GM18870 (cell line): ENCODE results near the gene AHNAK.

Experiments used
- ATAC-seq: cut with Tn5 transposase; IDR thresholded peaks from one replicate; pipeline ENCODE4 v1.9.1; 2021; ENCODE audit warnings: moderate library complexity; ENCODE audit not compliant: unreplicated experiment

AHNAK gene

DNA sequence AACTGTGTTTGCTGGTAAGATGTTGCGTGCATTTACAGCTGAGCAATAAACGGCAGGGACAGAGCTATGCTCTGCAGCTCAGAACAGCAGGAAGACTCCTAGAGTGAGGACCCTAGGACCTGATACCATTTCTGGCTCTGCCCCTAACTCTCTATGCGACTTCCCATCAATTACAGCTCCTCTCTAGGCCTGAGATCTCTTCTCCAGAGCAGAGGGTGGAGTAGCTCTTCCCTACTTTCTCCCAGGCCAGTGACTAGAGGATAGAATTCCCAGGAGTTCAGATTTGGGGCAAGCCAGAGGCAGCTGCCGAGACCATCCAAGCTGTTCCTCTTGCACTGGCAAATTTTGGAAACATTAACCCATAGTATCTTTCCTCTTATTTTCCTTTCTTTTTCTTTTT lies 140.6 kb downstream of the AHNAK start:
- ATAC-seq = no peak

DNA sequence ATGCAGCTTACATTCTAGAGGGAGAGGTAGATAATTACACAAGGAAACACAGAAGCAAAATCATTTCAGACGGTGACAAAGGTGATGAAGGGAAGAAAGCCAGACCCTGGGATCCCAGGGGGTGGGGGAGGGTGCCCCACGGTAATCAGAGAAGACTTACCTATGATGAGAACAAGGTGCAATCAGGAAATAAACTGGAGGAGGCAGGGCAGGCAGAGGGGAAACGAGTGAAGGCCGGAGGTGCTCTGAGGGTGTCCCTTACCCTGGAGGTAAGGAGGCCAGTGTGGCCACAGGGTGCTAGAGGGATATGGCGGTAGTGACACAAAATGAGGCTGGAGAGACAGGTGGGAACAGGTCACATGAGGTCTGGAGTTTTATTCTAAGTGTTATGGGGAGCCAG lies 141.7 kb downstream of the AHNAK start:
- no peak for ATAC-seq

DNA sequence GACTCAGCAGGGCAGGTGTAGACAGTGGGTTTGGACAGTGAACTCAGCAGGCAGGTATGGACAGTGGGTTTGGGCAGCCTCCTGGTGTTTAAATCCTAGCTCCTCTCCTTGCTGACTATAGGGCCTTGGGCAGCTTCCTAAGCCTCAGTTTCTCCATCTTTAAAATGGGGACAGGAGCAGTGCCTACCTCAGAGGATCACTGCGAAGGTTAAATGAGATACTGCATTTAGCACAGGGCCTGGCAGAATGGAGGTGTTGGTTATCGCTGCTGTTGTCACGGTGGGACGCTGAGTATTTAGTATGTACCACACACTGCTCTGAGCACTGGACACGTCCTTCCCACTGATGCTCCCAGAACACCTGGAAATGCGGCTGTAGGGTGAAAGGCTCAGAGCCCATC lies 142.2 kb downstream of the AHNAK start:
- ATAC-seq = no peak

DNA sequence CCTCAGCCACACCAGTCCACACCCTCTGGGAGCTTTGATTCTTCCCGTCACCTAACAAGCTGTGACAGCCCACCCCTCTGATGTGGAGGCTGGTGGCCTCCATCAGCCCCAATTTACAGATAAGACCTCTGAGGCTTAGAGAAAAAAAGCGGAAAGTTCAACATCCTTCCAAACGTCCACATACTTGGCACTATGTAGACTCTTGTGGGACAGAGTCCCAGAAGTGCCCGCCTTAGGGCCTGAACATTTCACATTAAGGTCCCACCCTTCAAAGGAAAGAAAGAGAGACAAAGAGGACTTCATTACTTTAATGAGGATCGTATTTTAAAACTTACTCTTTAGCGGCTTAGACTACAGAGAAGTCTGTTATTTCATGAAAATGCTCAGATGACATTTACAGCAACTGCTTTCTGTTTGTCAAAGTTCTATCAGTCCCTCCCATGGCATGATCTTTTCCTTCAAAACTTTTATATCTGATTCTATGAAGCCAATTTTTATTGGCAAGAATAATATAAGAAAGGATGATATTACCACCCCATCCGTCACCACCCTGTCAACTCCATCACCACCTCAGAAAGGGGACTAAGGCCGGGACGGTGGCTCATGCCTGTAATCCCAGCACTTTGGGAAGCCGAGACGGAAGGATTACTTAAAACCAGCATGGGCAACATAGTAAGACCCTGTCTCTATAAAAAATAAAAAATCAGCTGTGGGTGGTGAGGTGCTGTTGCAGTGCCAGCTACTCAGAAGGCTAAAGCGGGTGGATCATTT lies 143.5 kb downstream of the AHNAK start:
- no peak for ATAC-seq

DNA sequence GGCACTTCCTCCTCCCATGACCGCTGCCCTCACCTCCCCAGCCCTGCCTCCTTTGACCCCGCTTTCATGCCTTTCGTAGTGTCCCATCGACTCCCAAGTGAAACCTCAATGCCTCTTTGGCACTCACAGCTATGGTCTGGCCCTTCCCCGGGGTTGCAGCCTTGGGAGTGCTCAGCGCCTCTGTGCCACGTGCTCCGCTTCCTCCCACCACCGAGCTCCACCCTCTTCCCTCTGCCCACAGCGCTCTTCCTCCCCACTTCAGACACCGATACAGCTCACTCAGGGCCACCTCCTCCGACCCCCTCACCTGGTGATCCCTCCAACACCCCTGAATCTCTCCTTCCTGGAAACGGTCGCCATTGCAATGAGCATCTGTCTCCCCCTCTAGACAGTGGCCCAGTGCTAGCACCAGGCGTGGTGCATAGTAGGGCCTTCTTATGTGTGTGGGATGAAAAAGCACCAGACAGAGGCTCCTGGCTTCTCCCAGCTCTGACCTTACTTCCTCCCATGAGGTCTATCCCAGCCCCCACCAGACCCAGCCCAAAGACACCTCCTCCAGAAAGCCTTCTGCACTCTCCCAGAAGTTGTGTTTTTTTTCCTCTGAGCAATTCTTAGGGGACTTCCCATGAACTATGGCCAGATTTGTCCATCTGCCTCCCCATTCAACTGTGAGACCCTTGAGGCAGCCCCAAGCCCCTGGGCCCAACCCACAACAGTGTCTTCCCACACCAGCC lies 144.2 kb downstream of the AHNAK start:
- ATAC-seq = no peak

DNA sequence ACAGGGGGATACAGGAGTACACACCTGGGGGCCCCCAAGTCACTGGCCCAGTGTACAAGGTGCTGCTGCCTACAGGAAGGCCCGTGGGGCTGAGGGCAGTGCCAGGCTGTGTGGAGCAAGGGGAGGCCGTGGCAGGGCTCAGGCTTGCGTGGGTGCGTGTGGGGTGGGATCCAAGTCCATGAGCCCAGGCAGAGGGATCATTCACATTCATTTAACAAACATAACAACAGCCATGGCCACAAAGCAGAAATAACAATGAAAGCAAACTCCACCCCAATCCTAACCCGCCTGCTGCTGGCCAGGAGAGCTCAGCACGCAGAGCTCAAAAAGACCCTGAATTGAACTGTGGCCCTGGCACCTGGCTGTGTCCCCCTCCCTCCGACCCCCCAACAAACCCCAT lies 144.8 kb downstream of the AHNAK start:
- ATAC-seq = no peak

DNA sequence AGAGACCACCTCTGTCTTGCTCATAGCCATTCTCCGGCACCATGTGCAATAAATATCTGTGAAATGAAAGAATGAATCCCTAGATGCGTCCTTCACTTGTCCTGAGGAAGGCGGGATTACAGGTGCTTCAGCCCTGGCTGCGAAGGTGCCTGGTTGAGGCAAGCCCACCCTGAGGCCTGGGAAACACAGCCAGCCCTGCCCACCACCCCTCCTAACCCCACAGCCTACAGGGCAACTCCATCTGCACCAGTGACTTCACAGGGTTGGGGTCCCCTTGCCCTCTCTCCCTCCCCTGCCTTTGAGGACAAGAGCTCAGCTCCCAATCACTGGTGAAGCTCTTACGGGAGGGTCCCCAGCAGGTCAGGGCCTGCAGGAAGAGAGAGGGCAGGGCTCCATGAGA lies 145.2 kb downstream of the AHNAK start:
- no peak for ATAC-seq

DNA sequence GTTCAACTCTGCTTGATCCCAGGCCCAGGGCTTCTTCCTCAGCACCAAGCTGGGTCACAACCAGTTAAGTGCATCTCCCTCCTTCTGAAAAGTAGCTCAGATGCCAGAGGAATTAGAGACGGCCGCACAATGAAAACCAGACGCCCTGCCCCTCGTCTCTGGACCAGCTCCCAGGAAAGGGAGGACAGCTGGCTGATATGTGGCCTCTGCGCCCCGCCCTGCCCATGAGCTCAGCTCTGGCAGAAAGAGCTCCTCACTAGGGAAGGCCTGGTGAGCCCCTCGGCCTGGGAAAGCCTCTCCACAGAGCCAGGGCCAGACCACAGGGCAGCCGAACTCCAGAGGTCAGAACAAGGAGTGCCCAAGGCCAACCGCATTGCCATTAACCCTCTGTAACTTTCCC lies 145.8 kb downstream of the AHNAK start:
- no peak for ATAC-seq

DNA sequence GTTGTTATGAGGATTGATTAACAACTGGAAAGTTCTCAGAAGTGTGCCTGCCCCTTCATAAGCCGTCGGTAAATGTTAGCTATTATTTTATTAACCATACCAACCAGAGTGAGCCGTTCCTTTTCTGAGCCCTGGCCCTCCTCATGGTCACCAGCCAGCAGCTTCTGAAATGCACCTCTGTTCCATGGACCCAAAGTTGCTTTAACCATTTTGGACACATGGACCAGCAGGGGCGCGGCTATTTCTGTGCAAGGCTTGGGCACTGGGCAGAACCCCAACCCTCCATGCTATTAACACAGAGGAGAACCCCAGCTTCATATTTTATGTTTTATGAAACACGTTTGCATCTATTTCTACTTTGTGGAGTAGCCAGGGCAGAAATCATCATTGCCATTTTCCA lies 146.3 kb downstream of the AHNAK start:
- no peak for ATAC-seq

DNA sequence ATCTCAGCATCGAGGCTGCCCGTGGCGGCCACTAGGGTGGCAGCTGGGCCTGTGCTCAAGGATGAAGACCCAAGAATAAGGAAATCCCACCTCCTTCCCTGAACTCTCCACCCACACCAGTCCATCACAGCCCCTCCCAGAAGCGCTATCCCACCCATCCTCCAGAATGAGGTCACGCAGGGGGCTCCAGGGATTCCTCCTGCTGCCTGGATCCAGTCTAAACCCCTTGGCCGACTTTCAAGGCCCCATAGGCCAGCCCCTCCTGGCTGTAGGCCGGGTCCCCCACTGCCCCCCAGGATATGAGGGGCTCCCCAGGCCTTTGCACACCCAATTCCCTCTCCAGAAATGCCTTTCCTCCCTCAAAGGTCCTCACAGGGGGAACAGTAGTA lies 146.7 kb downstream of the AHNAK start:
- ATAC-seq = no peak

DNA sequence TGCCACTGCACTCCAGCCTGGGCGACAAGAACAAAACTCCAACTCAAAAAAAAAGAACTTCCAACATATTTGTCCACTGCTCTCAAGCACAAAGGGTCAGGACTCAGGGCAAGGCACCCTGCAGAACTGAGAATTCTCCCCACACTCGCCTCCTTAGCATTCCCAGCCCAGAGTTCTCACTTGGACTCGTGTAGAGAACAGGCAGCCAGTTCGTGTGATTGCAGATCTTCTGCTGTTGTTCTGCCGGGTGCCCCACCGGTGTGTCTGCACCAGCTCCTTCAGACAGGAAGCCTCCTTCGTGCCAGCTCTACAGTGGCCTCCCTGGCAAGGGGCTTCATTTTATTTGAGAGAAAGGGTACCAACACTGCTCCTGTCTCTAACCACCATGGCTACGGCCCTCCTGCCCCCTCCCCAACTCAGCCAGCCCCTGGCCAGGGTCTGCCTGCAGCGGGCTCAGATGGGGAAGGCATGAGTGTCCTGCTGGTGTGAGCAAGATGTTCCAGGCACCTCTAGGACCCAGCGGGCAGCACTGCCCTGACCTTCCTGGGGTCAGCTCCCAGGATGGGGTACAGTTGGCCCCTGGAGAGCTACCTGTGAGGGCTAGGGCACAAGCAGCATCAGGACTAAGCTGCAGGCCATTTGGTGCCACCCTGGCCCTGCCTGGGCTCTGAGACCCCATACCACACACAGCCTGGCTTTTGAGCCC lies 147.3 kb downstream of the AHNAK start:
- no peak for ATAC-seq

DNA sequence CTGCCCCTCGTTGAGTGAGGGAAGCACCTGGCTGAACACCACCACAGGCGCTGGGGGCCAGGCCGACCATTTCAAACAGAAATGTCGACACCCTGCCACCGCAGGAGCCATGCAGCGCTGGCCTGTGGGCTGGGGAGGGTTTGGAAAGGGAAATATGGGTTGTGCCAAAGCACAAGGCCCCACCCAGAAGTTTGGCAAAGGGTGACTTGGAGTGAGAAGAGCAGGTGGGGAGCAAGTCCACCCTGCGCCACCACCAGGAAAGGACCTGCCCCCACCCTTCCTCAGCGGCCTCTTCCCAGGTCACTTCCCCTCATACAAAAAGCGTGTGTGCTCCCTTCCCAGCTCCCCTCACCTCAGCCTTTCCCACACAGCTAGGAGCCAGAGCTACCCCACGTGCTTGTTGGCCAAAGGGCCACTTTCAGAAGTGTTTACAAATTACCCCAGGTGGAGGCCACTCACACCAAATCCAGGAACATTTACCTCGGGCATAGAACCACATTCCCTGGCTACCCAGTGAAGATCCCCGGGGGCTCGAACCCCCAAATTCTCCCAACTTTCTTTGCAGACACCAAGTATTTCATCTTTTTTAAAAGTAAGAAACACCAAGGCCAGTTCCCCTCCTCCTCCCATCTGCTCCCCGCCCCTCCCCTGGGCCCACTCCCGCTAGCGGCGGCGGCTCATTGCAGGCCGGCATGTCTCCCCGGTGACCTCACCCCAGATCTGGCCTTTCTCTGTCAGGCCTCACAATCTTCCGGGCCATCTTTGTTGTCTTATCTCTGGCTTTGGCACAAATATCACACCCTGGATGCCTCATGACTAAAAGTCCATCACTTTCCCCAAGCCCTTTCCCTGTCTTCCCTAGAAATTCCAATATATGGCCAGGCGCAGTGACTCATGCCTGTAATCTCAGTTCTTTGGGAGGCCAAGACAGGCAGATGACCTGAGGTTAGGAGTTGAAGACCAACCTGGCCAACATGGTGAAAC lies 148.3 kb downstream of the AHNAK start:
- no peak for ATAC-seq

DNA sequence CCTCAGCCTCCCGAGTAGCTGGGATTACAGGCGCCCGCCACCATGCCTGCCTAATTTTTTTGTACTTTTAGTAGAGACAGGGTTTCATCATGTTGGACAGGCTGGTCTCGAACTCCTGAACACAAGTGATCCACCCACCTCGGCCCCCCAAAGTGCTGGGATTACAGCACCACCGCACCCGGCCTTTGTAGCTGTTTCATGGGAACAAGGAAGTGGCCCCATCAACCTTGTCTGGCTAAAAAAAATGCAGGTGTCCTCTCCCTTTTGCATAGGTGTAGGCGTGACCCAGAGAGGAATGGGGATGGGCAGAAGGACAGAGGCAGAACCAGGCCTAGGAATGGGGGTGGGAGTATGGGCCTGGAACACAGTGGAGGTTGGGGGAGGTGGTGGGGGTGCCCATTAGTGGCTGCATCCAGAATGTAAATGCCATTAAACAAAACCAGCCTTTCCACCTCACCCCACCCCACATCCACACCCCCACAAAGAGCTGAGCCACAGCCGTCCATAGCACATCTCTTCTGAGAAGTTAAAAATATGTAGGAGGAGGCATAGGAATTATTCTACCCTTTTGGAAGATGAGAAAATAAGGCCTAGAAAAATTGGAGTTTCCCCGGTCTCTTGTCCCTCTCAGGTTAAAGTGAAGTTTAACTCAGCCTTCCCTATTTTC lies 150.6 kb downstream of the AHNAK start:
- no peak for ATAC-seq

DNA sequence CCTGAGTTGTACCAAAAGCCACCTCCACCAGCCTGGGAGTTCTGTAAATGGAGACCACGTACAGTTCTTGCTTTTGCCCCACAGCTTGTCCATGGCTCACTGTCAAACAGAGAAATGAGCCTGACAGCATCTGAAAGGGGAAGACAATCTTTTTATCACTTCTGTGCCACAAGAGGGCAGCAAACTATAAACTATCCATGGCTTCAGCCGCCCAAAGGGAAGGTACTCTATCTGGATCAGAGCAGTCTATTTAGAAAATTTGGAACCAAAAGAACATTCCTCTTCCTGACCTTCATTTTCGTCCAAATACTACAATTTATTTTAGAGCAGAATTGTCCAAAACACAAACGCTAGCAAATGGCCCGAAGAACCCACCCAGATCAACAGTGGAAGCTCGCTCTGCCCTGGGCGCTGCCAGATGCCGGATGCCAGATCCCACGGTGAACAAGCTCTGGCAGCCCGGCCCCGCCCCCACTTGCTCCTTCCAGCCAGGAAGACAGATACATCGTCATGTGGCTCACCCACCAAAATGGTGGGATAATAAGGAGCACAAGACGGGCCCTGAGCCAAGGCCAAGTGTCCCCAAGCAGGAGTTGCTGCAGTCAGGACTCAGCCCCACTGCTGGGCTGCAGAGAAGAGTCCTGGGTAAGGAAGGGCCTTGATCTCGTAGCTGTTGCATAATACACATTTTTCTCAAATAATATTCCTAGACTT lies 151.6 kb downstream of the AHNAK start:
- no peak for ATAC-seq

DNA sequence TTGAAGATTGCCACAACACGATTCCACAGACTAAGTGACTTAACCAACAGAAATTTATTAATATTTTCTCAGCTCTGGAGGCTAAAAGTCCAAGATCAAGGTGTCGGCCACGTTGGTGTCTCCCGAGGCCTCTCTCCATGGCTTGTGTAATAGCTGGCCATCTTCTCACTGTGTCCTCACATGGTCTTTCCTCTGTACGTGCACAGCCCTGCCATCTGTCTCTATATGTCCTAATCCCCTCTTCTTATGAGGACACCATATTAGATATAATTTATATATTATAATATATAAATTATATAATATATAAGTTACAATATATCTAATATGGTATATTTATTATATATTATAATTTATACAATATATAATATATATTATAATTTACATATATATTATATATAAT lies 152.9 kb downstream of the AHNAK start:
- ATAC-seq = no peak

DNA sequence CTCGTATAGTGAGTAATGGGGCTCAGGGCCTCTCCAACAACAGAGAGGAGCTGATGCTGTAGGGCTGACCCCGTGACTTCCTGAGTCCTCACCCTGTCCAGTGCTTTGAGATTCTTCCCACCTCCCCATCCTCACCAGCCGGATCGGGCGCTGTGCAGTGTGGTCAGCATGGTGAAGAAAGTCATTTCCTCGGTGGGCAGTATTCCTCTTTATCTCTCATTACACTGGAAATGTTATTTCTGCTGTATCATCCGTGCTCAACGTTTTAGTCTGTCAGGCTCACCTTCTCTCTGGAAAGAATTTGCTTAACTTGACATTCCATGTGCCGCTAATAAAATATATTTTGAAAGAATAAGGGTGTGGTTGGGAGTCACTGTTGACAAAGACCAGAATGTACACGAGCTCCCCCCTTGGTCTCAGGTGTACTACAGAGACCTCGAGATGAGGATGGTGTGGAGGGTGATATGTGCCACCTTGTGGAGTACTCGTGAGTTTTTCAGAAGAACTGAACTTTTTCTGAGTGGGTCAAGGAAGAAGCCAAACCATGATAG lies 153.5 kb downstream of the AHNAK start:
- ATAC-seq = no peak

DNA sequence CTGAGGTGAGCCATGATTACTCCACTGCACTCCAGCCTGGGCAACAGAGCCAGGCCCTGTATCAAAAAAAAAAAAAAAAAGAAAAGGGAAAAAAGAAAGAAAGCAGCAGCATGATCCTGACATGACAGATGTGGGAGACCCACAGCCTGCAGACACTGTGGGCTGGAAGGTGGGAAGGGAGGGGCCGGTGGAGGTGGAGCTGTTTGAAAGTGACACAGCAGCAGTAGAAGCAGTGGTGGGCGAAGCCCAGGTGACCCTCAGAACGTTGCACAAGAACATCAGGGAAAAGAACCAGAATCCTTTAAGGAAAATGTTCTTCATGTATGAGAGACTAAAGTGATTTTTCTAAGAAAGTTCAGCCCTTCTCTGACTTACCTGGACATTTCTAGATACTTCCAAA lies 154.1 kb downstream of the AHNAK start:
- ATAC-seq = no peak

DNA sequence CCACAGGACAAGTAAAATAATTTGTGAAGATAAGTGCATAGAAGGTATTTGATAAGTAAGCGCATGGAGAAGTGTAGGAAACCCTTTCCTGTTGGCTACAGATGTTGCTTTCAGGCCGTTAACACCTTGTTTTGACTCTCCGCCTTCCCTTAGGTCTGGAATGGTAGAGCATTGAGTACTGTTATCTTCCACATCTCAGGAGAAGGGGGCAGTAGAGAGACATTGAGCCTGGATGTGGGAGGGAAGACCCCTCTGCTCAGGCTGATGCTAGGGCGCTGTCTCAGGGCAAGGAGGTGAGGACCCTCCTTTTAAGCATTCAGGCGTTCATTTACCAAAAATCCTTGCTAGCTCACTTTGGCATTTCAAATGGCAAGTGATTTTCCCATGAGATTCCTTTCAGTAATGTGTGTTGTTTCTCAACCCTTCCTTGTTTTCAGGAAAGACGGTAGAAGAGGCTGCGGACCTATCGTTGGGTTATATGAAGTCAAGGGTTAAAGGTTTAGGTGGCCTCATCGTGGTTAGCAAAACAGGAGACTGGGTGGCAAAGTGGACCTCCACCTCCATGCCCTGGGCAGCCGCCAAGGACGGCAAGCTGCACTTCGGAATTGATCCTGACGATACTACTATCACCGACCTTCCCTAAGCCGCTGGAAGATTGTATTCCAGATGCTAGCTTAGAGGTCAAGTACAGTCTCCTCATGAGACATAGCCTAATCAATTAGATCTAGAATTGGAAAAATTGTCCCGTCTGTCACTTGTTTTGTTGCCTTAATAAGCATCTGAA lies 154.8 kb downstream of the AHNAK start:
- ATAC-seq = no peak

DNA sequence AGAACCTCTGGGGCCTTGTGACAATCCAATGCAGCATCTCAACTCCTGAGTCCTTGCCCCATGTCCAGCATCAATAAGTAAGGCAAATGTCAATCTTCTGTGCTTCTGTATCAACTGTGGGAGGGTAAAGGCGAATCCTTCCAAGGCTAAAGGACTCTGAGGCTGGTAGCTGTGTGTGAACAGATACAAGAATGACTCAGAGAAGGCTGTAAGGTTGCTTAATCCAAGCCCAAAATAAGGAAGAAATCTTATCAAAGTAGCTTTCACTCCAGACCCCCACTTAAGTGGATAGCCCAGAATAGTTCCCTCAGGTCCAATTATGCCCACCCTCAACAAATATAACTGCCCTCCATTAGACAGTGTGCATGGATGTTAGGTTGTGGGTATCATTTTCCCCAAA lies 155.9 kb downstream of the AHNAK start:
- ATAC-seq = no peak
